MV-4-11 (cell line): ENCODE data around the gene PDE6B.
"Not testable (repeated sequence)": the region's sequence is repeated elsewhere in the genome, so short reads cannot be mapped to it uniquely, and the experiment has no call there.

Experiments used
- DNase-seq: peaks from one replicate; lab custom pipeline; 2025; lab: John Stamatoyannopoulos, UW

The PDE6B gene

DNA sequence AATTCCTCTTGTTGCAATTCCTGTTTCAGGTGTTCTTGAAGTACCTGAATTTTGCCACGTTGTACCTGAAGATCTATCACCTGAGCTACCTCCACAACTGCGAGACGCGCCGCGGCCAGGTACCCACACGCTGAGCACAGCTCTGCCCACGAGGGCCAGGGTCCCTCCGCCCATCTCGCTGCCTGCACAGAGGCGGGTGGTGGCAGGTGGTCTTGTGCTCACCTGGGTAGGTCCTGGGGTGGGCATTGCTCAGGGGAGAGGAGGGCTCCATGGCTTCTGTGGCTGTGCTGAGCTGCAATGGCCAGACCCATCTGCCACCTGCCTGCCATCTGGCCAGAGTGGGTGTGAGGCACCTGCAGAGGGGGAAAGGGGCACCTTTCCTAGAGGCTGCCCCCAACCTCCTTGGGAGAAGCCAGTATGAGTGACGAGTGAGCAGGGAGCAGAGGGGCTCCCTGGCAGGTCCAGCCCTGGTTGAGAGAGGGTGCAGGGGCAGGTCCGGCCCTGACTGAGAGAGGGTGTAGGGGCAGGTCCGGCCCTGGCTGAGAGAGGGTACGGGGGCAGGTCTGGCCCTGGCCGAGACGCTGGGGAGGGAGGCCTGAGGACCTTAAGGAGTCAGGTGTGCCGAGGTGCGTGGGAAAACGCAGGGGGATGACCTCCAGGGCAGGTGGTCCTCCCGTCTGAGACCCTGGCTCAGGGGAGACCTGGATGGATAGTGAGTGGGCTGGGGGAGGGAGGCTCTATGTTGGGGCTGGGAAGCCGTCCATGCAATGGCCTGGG, 10.7 kb downstream of the PDE6B start:
- no peak for DNase-seq

DNA sequence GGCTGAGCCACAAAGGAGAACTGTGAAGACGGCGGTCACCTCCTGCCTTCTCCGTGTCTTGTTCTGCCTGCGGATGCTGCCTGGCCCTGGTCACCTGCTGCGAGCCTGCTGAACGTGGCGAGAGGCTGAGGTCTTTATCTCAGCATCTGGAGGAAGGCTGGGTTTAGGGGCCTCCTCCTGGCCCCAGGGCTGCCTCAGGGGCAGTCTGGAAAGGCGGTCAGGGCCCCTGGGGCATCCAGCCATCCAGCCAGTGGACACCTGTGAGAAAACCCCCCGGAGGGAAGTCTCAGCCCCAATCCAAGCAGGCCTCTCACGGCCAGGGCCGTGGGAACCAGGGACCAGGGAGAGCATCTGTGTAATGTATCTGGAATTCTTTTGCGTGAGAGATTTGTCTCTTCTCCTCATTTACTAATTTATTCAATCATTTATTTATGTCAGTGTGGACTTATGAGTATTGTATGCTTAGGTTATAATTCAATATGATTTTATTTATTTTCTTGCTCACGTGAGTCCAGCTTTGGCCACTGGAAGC, 11.3 kb downstream of the PDE6B start:
- DNase-seq = no peak

DNA sequence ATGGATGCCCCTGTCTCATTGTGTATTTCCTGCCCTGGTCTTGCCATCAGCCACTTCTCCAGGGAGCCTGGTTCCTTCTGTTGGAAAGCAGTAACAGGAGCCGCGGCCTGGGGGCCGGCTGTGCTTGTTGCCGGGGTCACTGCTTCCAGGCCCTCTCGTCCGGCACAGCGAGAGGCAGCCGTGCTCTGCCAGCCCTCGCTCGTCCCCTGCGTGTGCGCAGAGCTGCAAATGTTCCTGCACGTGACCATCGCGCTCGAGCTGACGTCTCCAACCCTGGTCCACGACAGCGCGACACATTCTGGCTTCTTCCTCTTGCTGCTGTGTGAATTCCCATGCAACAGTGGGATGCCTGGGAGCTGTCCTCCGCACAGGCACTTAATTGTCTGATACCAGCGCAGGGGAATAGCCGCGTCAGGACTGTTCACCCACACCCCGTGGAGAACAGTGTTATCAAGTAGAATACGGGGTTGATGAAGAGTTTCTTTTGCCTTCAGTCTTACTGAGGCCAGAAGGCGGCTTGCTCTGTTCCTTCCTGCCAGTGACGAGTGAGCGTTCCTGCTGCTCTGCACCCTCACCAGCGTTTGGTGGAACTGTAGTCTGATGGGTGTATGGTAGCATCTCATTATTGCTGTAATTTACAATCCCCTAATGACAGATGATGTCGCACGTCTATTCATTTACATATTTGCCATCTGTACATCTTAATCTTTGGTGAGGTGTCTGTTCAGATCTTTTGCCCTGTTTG, 12.3 kb downstream of the PDE6B start:
- no peak for DNase-seq

DNA sequence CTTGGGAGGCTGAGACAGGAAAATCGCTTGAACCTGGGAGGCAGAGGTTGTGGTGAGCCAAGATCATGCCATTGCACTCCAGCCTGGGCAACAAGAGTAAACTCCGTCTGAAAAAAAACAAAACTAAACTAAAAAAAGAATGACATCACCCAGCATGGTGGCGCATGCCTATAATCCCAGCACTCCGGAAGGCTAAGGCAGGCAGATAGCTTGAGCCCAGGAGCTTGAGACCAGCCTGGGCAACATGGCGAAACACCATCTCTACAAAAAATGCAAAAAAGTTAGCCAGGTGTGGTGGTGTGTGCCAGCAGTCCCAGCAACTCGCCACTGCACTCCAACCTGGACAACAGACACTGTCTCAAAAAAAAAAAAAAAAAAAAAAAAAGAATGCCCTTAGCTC, 17.0 kb downstream of the PDE6B start:
- DNase-seq = not testable (repeated sequence)

DNA sequence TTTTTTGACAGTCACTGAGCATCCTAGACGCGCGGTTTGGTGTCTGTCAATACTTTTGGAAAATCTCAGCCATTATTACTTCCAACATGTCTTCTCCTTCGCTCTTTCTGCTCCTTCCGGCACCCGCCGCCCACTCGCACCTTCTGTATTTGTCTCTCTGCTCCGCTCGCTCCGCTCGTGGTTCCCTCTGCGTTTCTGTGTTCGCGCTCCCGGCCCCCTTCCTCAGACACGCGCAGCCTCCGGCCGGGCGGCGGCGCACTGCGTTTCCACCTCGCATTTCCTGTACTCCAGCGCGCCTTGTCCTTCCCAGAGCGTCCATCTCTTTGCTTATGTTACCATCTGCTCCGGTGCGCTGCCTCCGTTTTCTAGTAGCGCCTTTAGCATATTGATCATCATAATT, 21.1 kb downstream of the PDE6B start:
- no peak for DNase-seq

DNA sequence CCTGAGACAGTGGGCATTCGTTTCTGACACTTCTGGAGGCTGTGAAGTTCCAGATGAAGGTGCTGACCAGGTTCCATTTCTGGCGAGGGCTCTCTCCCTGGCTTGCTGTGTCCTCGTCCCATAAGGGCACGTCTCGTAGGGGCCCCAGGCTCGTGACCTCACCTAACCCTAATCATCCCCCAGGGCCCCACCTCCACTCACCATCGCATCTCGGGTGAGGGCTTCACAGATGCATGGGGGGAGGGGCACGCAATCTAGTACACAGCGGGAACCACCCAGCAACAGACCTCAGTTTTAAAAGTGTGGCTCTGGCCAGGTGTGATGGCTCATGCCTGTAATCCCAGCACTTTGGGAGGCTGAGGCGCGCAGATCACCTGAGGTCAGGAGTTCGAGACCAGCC, 22.1 kb downstream of the PDE6B start:
- no peak for DNase-seq

DNA sequence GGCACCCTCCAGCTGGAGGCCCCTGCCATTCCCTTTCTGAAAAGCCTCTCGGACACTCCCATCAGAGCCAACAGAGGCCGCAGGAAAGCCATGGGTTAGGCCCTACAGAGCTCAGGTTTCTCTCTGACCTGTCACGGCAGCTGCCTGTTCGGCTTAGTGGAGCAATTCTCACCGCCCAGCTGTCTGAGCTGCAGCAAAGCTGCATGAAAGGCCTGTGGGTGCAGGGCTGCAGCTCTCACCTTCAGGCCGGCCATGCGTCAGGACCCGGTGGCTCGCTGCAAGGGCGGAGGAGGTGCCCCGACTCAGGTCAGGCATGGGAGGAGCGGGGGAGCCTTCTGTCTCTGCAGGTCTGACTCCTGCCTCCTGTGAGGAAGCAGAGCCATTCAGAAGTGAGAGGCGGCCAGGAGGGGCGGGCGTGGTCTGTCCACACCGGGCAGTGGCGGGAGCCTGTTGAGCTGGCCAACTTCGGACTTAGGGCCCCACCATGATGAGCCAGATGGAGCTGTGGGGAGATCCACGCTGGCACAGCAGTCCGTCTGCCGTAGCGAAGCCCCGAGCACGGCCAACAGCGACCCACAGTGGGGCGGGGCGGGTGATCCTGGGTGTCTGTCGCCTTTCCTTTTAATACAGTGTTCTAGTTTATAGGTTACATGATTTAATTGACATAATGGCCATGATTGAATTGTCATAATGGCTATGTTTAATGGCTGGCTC, 23.4 kb downstream of the PDE6B start:
- DNase-seq = no peak

DNA sequence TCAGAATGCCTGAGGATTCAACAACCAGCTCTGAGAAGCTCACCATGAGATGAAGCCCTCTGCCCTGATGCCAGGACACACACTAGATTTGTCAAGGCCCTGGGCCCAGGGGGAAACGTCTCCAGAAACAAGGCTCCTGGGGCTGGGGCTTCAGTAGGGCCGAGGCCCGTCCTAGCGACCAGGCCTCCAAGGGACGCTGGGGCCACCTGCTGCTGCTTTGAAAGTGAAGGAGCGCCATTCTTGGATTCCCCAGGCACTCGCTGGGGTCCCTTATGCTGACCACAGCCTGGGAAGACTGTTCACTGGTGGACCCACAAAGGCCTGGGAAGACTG, 23.9 kb downstream of the PDE6B start:
- DNase-seq = no peak

DNA sequence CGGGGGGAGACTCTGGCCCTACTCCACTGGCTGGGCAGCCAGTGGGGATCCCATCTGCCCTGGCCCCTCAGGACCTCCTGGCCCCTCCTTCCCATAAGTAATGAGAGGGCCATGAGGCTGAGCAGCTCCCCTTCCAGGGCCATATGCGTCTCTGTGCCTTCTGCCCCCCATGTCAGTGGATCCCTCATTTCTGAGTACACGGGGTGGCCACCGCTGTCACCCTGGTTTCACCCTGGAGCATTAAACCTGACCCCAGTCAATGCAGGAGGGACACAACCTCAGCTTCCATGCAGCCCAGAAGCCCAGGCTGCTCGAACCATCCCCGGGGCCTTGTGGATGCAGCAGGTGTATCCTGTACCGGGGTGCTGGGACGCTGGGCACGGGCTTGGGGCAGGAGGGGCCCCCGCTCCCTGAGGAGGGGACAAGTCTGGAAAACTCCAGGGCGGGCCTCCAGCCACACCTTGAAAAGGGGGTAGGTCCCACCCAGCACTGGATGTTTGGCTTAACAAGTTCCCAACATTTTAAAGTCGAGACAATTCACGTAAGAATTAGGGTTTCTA, 24.5 kb downstream of the PDE6B start:
- DNase-seq = no peak

DNA sequence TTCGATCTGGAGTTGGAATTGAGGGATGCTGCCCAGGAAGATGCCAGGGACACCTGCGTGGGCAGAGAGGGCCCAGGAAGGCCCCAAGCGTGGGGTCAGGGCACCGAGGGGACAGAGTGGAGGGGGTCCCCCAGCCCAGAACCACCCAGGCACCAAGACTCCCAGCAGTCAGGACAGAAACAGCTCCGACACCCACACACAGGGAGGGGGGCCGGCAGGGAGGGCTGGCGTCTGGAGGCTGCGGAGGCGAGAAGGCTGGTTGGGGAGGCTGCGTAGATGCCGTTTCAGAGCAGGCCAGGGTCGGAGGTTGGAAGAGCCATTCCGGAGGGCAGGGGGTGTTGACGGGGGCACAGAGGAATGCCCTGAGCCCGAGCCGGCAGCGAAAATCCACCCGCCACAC, 25.1 kb downstream of the PDE6B start:
- DNase-seq = no peak

DNA sequence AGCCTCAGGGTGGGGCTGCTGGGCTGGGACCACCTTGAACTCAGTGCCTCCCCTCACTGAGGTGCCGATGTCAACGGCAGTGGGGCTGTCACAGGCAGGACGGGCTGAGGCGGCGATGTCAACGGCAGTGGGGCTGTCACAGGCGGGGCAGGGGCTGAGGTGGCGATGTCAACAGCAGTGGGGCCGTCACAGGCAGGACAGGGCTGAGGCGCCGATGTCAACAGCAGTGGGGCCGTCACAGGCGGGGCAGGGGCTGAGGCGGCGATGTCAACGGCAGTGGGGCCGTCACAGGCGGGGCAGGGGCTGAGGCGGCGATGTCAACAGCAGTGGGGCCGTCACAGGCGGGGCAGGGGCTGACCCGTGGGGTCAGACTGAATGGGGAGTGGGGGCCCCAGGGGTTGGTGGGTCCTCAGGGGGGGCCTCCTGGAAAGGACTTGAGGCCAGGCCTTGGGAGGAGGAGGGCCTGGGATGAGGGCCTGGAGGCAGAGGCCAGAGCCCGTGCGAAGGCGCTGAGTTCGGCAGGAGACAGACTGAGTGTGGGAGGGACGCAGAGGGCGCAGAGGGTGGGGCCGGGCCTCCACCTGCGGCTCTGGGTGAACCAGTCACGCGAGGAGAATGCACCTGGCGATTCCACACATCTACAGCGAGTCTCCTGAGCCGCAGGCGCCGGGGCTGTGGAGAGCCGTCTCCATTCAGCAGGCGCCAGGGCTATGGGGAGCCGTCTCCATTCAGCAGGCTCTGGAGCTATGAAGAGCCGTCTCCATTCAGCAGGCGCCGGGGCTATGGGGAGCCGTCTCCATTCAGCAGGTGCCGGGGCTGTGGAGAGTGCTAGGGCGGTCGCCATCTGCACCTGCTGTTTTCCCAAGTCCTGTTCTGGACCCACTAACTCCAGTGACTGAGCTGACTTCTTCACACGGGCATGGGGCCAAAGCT, 25.8 kb downstream of the PDE6B start:
- DNase-seq = no peak

DNA sequence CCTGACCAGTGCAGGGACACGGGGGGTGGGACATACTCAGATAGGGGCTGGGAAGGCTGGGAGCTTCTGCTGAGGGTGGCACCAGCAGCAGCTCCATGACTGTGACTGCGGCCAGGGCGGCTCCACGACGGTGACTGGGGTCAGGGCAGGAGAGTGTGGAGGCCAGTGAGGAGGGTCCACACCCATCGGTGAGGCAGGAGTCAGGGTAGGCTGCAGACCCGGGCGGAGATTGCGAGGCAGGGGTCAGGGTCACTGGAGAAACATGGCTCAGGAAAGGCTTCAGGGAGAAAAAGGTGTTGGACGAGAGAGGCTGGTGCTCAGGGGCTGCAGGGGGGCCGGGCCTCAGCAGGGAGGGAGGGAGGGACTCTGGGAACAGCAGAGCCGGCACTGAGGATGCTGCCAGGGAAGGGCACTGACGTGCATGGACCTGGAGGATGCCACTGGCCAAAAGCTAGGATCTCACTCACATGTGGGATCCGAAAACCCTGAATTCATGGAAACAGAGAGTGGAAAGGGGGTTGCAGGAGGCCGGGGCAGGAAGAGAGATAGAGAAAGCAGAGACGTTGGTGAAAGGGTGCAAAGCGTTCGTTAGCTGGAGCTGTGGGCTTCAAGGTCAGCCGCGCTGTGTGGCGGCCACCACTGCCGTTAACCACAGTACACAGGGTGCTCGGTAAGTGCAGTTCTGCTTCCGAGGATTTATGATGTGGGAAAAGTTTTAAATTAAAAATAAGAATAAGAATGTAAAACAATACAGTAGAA, 26.7 kb downstream of the PDE6B start:
- DNase-seq = no peak

DNA sequence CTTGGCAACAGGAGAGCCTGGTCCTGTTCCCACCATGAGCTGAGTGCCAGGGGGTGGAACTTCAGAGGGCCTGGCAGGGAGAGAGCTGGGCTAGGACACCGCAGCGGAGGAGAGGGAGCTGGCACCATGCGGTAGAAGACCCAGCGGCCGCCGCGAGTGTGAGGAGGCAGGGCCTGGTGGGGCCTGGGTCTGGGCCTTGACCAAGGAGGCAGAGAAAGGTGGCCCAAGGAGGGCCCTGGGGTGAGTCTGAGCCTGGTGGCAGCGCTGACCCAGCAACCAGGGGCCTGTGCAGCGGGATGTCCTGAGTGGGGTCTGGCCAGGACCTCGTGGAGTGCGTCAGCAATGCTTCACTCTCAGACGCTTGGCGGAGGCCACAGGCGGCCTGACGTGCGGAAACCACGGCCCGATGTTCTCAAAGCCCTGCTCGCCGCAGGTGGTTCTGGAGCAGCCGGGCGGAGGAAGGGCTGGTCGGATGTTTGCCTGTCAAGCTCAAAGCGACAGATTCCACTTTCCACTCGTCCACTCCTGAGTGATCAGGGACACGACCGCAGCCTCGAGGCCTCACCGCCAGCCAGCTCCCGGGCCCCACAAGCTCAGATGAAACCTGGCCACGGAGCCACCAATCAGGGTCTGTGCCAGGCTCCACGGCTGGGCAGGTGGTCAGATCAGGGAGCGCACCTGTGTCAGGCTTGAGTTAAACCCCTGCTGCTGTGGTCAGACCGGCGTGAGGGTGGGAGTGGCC, 27.9 kb downstream of the PDE6B start:
- no peak for DNase-seq

DNA sequence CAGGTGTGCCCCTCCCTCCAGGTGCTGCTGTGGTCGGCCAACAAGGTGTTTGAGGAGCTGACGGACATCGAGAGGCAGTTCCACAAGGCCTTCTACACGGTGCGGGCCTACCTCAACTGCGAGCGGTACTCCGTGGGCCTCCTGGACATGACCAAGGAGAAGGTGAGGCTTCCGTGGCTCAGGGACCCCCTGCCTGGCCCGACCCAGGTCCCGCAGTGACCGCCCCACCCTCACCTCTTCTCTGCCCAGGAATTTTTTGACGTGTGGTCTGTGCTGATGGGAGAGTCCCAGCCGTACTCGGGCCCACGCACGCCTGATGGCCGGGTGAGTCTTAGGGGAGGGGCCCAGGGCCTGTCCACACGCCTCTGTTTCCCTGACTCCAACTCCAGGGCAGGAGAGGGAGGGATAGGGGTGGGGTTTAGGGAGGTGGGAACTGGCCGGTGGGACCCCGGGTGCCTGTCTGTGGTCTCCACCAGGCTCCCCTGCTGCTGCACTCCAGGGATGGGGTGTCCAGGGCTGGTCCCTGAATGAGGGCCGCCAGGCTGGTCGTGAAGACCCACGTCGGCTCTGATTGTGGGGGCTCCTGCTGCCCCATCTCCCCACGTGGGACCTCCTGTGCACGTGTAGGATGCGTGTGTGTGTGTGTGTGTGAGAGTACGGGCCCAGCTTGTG, 28.6 kb downstream of the PDE6B start:
- no peak for DNase-seq

DNA sequence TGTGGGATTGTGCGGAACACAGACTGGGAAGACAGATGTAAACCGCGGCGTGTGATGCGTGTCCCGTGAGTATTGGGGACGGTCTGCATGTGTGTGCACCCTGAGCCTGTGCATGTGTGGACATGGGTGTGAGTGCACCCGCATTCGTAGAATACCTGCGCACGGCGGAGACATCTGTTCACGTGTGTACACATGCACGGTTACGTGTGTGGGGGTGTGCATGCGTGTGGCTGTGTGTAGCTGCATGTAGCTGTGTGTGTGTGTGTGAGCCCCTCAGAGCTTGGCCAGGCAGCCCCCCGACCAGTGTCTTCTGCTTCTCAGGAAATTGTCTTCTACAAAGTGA, 29.1 kb downstream of the PDE6B start:
- DNase-seq = no peak

DNA sequence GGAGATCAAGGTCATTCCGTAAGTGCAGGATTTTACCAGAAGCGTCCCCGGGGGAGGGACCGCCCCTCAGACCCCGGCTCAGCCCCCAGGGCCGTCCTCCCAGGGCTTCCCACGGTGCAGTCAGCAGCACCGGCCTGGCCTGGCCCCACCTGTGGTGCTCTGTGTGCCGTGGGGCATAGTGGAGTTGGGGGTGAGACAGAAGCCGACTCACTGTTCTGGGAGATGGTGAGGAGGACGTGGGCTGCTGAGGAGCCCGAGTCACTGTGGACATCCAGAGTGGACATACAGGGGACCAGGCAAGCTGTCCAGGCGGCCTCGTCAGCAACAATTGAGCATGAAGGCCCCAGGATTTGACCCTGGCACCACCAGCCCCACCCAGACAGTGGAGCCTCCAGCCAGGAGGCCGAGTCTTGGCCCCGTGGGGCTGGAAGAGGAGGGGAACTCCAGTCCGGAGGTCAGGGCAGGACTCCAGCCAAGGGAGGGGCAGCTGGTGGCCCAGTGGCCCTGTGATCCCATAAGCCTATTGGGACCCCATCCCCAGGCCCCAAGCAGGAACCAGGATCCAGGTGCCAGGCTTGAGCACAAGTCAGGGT, 29.6 kb downstream of the PDE6B start:
- no peak for DNase-seq

DNA sequence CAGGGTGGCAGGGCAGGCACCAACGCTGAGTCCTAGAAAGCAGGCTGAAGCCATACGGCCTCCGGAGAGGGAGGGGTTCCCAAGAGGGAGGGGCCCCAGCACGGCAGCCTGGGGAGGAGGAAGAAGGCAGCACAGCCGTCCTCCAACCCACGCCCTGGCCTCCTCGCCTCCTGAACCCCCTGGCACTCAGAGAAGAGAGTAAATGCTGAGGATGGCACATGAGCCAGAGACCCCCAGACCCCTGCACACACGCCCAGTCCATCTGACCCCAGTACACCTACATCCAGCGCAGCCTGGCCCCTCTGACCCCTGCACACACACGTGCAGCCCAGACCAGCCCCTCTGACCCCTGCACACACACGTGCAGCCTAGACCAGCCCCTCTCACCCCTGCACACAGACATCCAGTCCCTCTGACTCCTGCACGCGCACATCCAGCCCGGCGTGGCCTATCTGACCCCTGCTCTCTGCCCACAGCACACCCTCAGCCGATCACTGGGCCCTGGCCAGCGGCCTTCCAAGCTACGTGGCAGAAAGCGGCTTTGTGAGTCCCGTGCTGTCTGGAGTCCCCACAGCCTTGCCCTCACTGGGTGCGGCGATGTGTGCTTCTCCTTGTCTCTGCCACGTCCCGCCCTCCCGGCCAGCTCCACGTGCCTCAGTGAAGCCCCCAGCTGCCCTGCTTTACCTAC, 30.2 kb downstream of the PDE6B start:
- DNase-seq = no peak
